HEK293T (cell line): ENCODE measurements around the gene ACSS3.

ENCODE experiments used
- ARNT ChIP-seq: fragments of 450-650 bp; IDR thresholded peaks from 2 replicates; pipeline ENCODE4 v1.6.1; 2017; ENCODE audit warnings: mild to moderate bottlenecking
- BHLHE40 ChIP-seq: fragments of 450-650 bp; IDR thresholded peaks from 2 replicates; pipeline ENCODE4 v1.6.1; 2016; ENCODE audit warnings: mild to moderate bottlenecking, moderate library complexity, borderline replicate concordance
- CTBP1 ChIP-seq: fragments of 450-650 bp; IDR thresholded peaks from 2 replicates; pipeline ENCODE4 v1.6.1; 2016; ENCODE audit warnings: borderline replicate concordance
- FOXM1 ChIP-seq: fragments of 450-650 bp; IDR thresholded peaks from 2 replicates; pipeline ENCODE4 v1.6.1; 2017; ENCODE audit warnings: mild to moderate bottlenecking, borderline replicate concordance
- L3MBTL2 ChIP-seq: fragments of 450-650 bp; conservative IDR thresholded peaks from 2 replicates; pipeline ENCODE4 v1.6.1; 2016; ENCODE audit warnings: mild to moderate bottlenecking
- LEF1 ChIP-seq: fragments of 450-650 bp; IDR thresholded peaks from 2 replicates; pipeline ENCODE4 v1.6.1; 2017; ENCODE audit warnings: mild to moderate bottlenecking, borderline replicate concordance
- NFRKB ChIP-seq: fragments of 450-650 bp; IDR thresholded peaks from 2 replicates; pipeline ENCODE4 v1.6.1; 2016; ENCODE audit warnings: mild to moderate bottlenecking, moderate library complexity
- TARDBP ChIP-seq: fragments of 450-650 bp; IDR thresholded peaks from 2 replicates; pipeline ENCODE4 v1.6.1; 2016
- ZNF384 ChIP-seq: fragments of 450-650 bp; IDR thresholded peaks from 2 replicates; pipeline ENCODE4 v1.6.1; 2016

DNA sequence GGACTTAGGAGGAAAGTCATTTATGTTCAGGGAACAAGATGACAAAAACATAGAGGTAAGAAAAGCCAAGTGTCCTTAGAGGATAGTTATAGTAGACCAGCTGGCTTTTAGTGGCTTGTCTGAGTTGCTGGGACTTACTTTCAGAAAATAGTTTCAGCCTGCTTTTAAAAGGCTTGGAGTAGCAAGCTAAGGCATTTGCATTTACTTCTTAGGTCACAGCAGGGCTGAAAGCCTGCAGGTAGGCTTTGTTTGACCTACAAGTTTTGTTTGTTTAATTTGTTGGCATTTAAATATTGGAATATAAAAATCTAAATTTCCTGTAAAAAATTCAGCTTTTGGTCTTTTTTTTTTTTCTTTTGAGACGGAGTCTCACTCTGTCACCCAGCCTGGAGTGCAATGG lies 5.1 kb downstream of the ACSS3 start:
- TF ChIP-seq CTBP1 (no peak), ARNT (no peak), L3MBTL2 (no peak), LEF1 (no peak), NFRKB (no peak), FOXM1 (no peak), TARDBP (no peak), ZNF384 (no peak), BHLHE40 (no peak)
